ENCODE results near the gene GATA2.

GRCh38 chr3:128459461-128459820 lies 33.6 kb downstream of the GATA2 start:
- TF ChIP-seq POLR2A (IDR thresholded peaks at IDR 0.05) (no peak), CTCF (IDR thresholded peaks at IDR 0.05) (no peak), POLR2AphosphoS5 (IDR thresholded peaks at IDR 0.05) (no peak)

All from prostate gland (tissue), 2 donors.